HEK293T (cell line): ENCODE measurements around the gene HS1BP3.

Experiments used
- CTCF ChIA-PET: fragments of 350-600 bp; formaldehyde crosslinking; extraction: SDS; loops from one replicate; lab custom pipeline; 2021; ENCODE audit warnings: antibody characterized with exemption, inconsistent platforms; lab: Yijun Ruan, JAX
- POLR2A ChIA-PET: fragments of 350-600 bp; formaldehyde crosslinking; extraction: SDS; loops from one replicate; lab custom pipeline; 2020; ENCODE audit warnings: antibody characterized with exemption, inconsistent platforms; lab: Yijun Ruan, JAX
- DNase-seq: peaks from one replicate; pipeline ENCODE4 v3.0.0; 2012; ENCODE audit warnings: mixed read lengths; ENCODE audit errors: extremely low spot score
- ARNT ChIP-seq: fragments of 450-650 bp; IDR thresholded peaks from 2 replicates; pipeline ENCODE4 v1.6.1; 2017; ENCODE audit warnings: mild to moderate bottlenecking
- BHLHE40 ChIP-seq: fragments of 450-650 bp; IDR thresholded peaks from 2 replicates; pipeline ENCODE4 v1.6.1; 2016; ENCODE audit warnings: mild to moderate bottlenecking, moderate library complexity, borderline replicate concordance
- CTBP1 ChIP-seq: fragments of 450-650 bp; IDR thresholded peaks from 2 replicates; pipeline ENCODE4 v1.6.1; 2016; ENCODE audit warnings: borderline replicate concordance
- ELF4 ChIP-seq: fragments of 450-650 bp; IDR thresholded peaks from 2 replicates; pipeline ENCODE4 v1.6.1; 2017; ENCODE audit warnings: antibody characterized with exemption
- FOXA1 ChIP-seq: fragments of 450-650 bp; IDR thresholded peaks from 2 replicates; pipeline ENCODE4 v1.6.1; 2016; ENCODE audit warnings: mild to moderate bottlenecking
- FOXK2 ChIP-seq: fragments of 450-650 bp; IDR thresholded peaks from 2 replicates; pipeline ENCODE4 v1.6.1; 2016; ENCODE audit warnings: mild to moderate bottlenecking
- FOXM1 ChIP-seq: fragments of 450-650 bp; IDR thresholded peaks from 2 replicates; pipeline ENCODE4 v1.6.1; 2017; ENCODE audit warnings: mild to moderate bottlenecking, borderline replicate concordance
- HDGF ChIP-seq: fragments of 450-650 bp; IDR thresholded peaks from 2 replicates; pipeline ENCODE4 v1.6.1; 2017; ENCODE audit warnings: antibody characterized with exemption, borderline replicate concordance
- L3MBTL2 ChIP-seq: fragments of 450-650 bp; conservative IDR thresholded peaks from 2 replicates; pipeline ENCODE4 v1.6.1; 2016; ENCODE audit warnings: mild to moderate bottlenecking
- LEF1 ChIP-seq: fragments of 450-650 bp; IDR thresholded peaks from 2 replicates; pipeline ENCODE4 v1.6.1; 2017; ENCODE audit warnings: mild to moderate bottlenecking, borderline replicate concordance
- NFRKB ChIP-seq: fragments of 450-650 bp; IDR thresholded peaks from 2 replicates; pipeline ENCODE4 v1.6.1; 2016; ENCODE audit warnings: mild to moderate bottlenecking, moderate library complexity
- PKNOX1 ChIP-seq: fragments of 450-650 bp; IDR thresholded peaks from 2 replicates; pipeline ENCODE4 v1.6.1; 2016
- SP1 ChIP-seq: fragments of 450-650 bp; IDR thresholded peaks from 2 replicates; pipeline ENCODE4 v1.6.1; 2017
- SUZ12 ChIP-seq: fragments of 450-650 bp; IDR thresholded peaks from 2 replicates; pipeline ENCODE4 v1.6.1; 2016; ENCODE audit warnings: mild to moderate bottlenecking
- TARDBP ChIP-seq: fragments of 450-650 bp; IDR thresholded peaks from 2 replicates; pipeline ENCODE4 v1.6.1; 2016
- ZNF384 ChIP-seq: fragments of 450-650 bp; IDR thresholded peaks from 2 replicates; pipeline ENCODE4 v1.6.1; 2016

HS1BP3 gene

GRCh38 chr2:20575414-20575813 is 75.5 kb downstream of the HS1BP3 start:
- POLR2A ChIA-PET: interaction anchor here (0.8 to 1.6 kb wide), 3 partner anchors 10 to 128 kb away, joined by 3 to 8 read pairs (median 5); partner anchors contain the start of gene RHOB
- no peak for DNase-seq
- TF ChIP-seq L3MBTL2: no peak
- no peak for TF ChIP-seq SP1
- TF ChIP-seq NFRKB: no peak
- TF ChIP-seq FOXA1: no peak
- TF ChIP-seq HDGF: no peak
- TF ChIP-seq ELF4: no peak
- CTCF ChIA-PET: interaction anchor here (0.6 to 1.1 kb wide), 2 partner anchors 117 to 134 kb away, joined by 3 read pairs; no protein-coding TSS in a partner anchor

DNA sequence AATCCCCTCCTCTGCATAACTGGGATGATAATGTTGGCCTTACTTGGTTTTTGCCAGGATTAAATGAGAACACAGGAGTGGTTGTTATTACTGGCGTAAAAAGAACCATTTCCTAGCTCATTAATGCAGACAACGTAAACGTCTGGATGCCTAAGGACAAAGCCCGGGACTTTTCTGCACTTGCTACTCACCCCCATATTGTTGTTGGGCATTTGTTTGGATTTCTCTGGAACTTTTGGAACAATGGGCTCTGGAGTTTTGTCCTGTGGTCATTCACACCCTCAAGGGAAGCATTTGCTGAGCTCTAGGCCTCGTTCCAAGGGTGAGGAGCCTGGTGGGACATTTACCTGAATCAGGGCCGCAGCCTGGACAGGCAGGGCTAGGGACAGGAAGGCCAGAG is 76.0 kb downstream of the HS1BP3 start:
- TF ChIP-seq FOXA1: no peak
- TF ChIP-seq ARNT: no peak
- no peak for TF ChIP-seq PKNOX1
- no peak for TF ChIP-seq LEF1
- TF ChIP-seq ZNF384: no peak
- TF ChIP-seq SUZ12: no peak
- TF ChIP-seq L3MBTL2: no peak
- TF ChIP-seq NFRKB: no peak
- TF ChIP-seq ELF4: no peak
- no peak for TF ChIP-seq TARDBP
- no peak for TF ChIP-seq FOXK2
- no peak for TF ChIP-seq CTBP1
- TF ChIP-seq FOXM1: no peak
- no peak for TF ChIP-seq HDGF
- TF ChIP-seq SP1: no peak
- TF ChIP-seq BHLHE40: no peak
- CTCF ChIA-PET: interaction anchor here (1.1 kb wide), 1 partner anchor 133 kb away, joined by 3 read pairs; no protein-coding TSS in a partner anchor
- DNase-seq: no peak
- POLR2A ChIA-PET: interaction anchor here (0.8 to 1.6 kb wide), 4 partner anchors 9 to 128 kb away, joined by 3 to 8 read pairs (median 4); partner anchors contain the start of gene RHOB

- POLR2A ChIA-PET: interaction anchor here (0.8 to 1.6 kb wide), 5 partner anchors 9 to 128 kb away, joined by 3 to 8 read pairs (median 5); partner anchors contain the start of gene RHOB
- no peak for DNase-seq
- no peak for TF ChIP-seq ZNF384
- no peak for TF ChIP-seq CTBP1
- TF ChIP-seq SP1: no peak
- no peak for TF ChIP-seq L3MBTL2
- no peak for TF ChIP-seq SUZ12
- no peak for TF ChIP-seq HDGF
- TF ChIP-seq BHLHE40: no peak
- TF ChIP-seq NFRKB: no peak
- TF ChIP-seq ARNT: no peak
- TF ChIP-seq FOXM1: no peak
- TF ChIP-seq LEF1: no peak
- no peak for TF ChIP-seq PKNOX1
- TF ChIP-seq FOXK2: no peak
- no peak for TF ChIP-seq TARDBP
- no peak for TF ChIP-seq ELF4
- TF ChIP-seq FOXA1: no peak
- CTCF ChIA-PET: interaction anchor here (1.1 kb wide), 1 partner anchor 133 kb away, joined by 3 read pairs; no protein-coding TSS in a partner anchor
Observed at GRCh38 chr2:20574423-20574911, 76.4 kb downstream of the HS1BP3 start.

DNA sequence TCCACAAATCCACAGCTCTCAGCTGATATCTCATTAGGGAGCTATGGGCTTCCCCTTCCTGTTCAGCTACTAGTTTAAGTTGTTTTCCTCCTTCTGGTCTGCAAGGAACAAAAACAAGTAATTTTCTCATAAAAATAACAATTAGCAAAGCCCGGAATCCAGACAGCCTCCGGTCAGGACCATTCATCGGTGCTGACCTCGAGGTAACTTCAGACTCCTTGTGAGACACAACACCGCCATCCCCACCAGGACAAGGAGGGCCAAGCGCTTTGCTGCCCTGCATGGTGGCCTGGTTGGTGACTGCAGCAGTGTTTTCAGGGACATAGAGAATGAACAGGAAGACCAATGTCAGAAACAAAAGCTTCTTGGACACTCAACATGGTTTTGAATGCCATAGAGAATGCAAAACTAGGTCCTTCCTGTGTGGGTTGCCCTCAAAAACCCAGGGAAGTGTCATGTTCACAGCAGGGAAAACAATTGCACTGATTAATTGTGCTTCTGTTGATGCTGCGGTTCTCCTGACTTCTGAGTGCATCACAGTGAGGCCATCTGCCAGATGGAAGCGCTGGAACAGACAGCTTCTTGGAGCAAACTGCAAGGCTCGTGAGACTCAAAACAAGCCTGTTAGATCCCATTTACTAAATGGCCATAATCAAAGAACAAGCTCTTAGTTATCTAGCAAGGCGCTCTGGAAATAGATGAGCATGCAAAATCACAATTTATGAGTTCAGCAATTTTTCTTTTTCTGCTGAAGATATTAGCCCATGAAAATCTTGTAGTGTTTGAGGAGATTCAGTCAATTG is 77.1 kb downstream of the HS1BP3 start:
- ChIA-PET CTCF (no interaction called here), POLR2A (interaction anchor here (1.0 to 1.6 kb wide), 2 partner anchors 11 to 127 kb away, joined by 3 to 8 read pairs; partner anchors contain the start of gene RHOB)
- TF ChIP-seq SP1: no peak
- TF ChIP-seq PKNOX1: no peak
- TF ChIP-seq ELF4: no peak
- TF ChIP-seq ZNF384: no peak
- no peak for TF ChIP-seq FOXA1
- TF ChIP-seq L3MBTL2: no peak
- DNase-seq: no peak

- TF ChIP-seq ZNF384 (no peak), PKNOX1 (no peak), TARDBP (no peak), SP1 (no peak), SUZ12 (no peak), LEF1 (no peak), L3MBTL2 (no peak), ELF4 (no peak), NFRKB (no peak), ARNT (no peak), CTBP1 (no peak), FOXA1 (no peak), BHLHE40 (no peak), HDGF (no peak), FOXK2 (no peak), FOXM1 (no peak)
- CTCF ChIA-PET: interaction anchor here (0.9 kb wide), 1 partner anchor 20 kb away, joined by 4 read pairs; no protein-coding TSS in a partner anchor
- POLR2A ChIA-PET: interaction anchor here (1.0 kb wide), 1 partner anchor 125 kb away, joined by 4 read pairs; the partner anchor contains the start of gene RHOB
Observed at GRCh38 chr2:20572221-20572620, 78.7 kb downstream of the HS1BP3 start.

More at GRCh38 chr2:20572221-20572620, 78.7 kb downstream of the HS1BP3 start:
- DNase-seq: no peak
